GM21447 (cell line): ENCODE measurements around the gene SCO1.
"Not testable (repeated sequence)": the region's sequence is repeated elsewhere in the genome, so short reads cannot be mapped to it uniquely, and the experiment has no call there.

Experiments used
- ATAC-seq: cut with Tn5 transposase; IDR thresholded peaks from one replicate; pipeline ENCODE4 v1.9.1; 2021; ENCODE audit not compliant: unreplicated experiment

Gene SCO1

DNA sequence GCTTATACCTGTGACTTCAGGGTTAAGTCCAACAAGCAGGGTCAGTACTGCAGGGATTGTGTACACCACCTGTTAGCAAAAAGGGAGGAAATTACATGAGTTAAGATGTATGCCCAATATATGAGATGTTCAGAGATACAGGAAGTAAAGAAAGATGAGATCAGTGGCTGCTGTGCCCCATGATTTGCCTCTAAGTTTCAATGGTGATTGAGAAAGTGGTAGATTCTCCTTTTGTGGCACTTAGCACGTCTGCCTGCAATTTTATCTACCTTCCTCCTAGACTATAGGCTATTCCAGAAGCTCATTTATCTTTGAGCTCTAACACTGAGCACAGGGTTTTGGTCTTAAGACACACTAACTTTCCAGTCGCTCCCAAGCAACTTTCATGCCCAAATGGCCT, 28.9 kb upstream of the SCO1 start:
- no peak for ATAC-seq

DNA sequence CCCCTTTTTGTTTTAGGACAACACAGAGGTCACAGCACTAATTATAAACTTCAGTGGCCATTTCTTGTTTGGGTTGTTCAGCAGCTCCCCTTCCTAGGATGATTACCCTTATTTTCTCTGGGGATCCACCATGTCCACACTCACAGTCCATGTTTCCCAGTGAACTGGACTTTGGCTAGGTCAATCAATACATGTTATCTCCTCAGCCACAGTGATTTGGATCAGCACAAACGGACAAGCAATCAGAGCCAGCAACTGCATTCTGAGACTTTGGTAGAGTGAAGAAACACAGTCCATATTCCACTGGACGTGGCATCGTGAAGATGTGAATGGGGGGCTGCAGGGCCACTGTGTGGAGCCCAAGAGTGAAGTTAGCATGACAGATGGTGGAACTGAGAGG, 27.9 kb upstream of the SCO1 start:
- ATAC-seq: no peak

DNA sequence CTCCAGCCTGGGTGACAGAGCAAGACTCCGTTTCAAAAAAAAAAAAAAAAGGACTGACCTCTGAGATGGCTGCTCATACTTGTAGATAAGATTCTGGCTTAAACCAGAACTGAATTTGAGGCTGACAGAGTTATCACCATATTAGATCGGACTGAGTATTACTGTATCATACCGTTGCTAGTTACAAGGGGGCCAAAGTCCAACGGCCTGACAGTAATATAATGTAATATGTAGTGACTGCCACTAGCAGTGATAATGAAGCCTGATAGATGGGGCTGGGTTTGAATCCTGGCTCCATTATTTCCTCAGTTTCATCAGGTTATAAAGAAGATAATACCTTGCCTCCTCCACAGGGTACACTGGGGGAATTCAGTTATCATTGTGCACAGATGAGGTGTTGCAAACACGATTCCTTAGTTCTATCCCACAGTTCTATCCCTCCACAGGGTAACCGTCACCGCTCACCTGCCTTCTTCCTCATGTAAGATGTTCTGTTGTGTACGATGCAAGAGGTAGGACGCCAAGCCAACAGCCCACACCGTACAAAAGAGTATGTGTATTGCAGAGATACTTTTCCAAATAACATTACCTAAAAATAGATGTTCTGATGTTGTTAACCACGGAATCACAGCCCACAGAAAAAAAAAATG, 27.3 kb upstream of the SCO1 start:
- no peak for ATAC-seq

DNA sequence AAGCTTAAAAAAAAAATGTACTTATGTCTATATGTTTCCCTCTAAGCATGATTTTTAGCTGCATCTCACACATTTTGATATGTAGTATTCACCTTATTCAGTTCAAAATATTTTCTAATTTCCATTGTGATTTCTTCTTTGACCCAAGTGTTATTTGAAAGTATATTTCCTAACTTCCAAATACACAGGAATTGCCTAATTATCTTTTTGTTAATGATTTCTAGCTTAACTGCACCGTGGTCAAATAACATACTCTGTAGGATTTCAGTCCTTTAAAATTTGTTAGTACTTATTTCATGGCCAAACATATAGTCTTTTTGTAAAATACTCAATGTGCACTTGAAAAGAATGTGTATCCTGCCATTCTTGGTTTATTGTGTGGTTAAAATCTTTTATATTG, 21.2 kb upstream of the SCO1 start:
- ATAC-seq: no peak

DNA sequence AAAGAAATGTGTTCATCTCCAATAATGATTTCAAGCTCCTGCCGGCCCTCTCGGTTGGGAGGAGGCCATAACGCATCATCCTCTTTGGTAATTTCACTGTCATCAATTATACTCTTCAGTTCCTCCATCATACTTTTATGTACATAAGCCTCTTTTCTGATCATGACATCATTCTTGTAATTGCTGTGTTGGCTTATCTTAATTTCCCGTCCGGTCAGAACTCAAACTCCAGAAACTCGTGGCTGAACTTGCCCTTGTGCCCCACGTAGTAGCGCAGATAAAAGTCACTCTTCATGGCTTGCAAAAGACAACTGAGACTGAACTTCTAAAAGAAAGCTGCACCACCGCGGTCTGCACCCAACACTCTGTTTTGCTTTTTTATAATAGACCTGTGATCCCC, 18.9 kb upstream of the SCO1 start:
- no peak for ATAC-seq

DNA sequence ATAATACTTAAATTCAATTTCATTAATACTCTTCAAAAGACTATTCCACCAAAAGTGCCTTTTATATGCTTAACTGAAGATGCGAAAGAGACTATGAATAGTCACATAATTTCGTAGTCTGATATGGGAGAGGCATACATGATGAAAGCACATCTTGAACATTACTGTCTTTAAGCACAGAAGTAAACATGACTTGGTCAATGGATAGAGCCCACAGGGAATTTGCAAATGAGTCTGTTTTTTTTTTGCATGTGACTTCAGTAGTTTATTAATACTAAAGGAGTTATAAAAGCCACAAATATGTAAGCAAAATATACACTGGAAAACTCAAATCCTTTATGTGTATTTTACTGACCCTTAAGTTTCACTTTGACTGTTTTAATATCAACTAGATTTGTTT, 16.0 kb upstream of the SCO1 start:
- ATAC-seq: no peak

DNA sequence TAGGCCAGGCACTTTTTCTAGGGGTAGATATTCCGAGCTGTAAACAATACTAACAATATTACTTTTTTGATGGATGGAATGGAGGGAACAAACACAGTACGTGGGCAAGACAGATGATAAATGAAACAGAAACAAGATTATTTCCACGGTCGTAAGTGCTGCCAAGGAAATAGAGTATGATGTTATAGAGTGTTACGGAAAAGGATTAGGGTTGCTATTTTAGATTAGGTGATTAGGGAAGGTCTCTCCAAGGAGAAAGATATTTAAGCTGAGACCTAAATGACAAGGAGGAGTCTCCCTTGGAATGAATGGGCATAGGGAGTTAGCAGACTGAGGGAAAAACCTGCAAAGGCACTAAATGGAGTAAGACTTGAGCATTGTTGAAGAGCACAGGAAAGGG, 8.4 kb upstream of the SCO1 start:
- no peak for ATAC-seq

DNA sequence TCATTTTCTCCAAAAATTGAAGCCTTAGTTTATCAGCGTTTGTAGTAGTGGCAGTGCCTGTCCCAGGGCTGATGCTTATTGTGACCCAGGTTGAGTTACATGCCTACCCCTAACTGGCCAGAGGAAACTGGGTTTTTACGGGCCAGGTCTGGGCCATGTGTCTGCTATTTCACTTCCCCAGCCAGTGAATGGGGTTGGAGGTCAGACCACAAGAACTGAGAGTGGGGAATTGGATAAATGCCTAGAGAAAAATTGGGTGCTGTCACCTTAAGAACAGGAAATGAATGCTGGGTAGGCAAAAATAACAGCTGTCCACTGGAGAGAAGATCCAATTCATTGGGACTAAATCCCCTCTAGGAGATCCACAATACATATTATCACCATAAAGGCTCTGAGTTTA, 5.2 kb upstream of the SCO1 start:
- no peak for ATAC-seq

DNA sequence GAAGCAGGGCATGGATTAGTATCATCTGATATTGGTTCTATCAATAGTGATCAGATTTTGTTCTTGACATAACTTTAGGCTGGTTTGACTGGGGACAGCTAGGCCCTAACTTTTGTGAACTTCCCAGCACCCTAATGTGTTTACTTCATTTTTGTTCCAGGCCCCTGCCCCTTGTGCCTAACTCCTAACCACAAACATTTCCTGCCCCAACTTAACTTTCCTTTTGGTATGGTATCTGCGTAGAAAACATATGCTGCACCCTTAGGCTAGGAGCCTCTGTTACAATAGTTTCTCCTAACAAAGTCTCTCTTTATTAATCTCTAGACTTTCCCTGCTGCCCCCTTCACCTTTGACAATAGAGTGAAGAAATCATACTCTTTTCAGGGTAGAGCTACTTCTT, 2.5 kb upstream of the SCO1 start:
- no peak for ATAC-seq

DNA sequence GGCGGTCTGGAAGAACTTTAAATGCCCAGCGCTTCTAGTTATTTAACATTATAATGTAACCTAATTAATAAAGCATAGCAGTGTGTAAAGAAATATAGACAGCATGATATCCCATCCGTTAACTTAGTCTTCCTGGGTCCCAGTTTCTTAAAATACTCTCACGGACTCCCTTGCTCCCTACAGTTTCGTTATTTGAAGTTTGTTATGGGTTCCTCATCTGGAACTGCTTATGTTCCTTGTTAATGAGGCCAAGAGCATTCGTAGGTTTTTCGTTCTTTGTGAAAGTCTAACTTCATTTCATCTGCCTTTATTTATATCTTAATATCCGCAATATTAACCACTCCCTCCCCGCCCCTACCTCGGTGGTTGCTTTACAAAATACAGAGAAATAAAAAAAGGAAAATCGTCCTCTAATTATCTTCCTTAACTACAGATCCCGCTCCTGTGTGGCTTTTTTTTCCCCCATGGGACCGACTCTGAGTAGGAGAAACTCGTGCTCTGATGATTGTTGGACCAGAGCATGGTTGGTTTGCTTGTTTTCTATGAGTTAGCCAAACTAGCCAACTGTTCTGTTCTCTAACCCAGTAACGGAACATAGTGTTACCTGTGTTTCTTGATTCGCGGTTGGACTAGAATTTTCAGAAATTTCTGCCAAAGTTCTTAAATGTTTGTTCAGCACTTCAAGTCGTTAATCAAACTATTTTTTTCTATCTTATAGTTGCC, 924 bp upstream of the SCO1 start:
- ATAC-seq: no peak

DNA sequence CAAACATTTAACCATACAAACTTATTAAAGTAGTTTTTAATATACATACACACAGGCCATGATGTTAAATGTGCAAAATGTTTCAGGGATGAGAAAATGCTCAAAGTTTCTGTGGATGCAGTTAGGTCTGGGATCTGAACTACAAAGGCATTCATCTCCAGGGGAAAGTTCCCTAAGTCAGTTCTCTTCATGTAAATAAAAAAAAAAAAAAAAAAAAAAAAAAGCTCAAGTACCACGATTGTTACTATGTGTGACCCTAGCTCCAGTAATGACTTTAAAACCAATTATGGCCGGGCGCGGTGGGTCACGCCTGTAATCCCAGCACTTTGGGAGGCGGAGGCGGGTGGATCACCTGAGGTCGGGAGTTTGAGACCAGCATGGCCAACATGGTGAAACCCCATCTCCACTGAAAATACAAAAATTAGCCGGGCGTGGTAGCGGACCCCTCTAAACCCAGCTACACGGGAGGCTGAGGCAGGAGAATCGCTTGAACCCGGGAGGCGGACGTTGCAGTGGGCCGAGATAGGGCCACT, 1.4 kb downstream of the SCO1 start:
- ATAC-seq: not testable (repeated sequence)

DNA sequence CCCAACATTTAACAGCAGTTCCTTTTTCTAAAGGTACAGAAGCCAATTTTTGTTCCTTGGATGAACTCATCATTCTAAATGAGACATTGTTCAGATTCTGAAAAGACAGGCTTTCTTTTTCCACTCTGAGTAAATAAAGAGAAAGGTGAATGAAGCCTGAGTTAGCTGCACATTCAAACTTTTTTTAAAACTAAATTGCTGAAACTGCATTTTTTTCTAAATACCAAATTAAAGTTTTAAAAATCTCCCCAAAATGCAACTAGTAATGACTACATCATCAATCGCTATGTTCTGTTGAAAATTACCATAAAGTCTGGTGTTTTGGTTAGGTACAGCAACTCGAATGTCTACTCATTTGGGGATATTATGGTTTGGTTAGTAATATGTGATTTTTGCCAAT, 9.8 kb downstream of the SCO1 start:
- ATAC-seq: no peak

DNA sequence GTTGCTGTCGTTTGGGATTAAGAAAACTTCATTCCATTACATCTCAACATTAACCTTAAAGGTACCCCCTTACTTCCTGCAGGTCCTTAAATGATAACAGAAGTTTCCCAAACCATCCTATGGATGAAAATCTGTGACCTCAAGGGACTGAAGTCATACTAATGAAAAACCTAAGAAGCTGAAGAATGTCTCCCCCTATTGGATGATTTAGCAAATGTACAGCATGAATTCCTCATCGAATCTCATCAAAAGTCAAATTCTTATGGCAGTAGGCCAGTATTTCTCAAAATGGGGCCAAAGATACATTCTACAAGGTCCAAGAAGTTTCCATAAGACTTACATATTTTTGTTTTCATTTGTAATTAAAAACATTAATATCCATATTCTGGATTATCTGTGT, 13.5 kb downstream of the SCO1 start:
- no peak for ATAC-seq

DNA sequence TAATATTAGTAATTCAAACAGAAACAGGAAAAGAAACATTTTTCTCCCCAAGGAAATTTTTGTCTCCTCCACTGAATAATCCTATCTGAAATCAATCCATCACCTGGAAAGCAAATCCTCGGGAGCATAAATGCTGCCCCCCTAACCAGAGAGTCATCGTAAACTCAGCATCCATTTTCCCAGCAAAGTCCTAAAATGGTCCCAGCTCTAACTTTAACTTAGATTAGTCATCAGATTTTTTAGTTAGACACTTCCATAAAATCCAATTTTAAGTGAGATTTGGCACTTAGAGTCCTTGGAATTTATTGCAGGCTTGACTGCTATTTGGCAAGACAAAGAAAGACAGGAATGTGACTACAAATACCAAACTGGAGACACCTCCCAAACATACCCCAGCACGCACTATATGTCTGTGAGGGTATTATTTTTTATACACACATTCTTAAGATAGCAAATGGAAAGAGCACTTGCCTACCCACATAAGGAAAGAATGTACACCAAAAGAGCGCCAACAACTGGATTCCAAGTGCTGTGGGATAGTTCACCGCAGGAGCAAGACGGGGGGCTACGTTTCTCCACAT, 15.4 kb downstream of the SCO1 start:
- no peak for ATAC-seq

DNA sequence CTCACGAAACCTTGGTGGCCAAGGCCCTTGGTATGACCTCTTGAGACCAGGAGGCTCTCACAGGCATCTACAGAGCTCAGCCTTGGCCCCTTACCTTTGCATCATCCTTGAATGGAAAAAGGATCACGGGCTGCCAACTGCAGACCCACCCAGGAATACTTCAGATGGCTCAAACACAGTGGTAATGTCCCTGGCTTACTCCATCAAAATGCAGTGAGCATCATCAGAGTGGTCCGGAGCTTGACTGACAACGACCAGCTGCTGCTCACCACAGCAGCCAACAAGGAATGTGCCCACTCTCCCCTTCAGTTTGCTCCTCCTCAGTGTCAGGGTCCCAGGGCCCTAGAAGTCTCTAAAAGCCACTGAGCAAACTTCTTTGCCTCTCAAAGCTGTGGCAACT, 22.6 kb downstream of the SCO1 start:
- ATAC-seq: no peak

DNA sequence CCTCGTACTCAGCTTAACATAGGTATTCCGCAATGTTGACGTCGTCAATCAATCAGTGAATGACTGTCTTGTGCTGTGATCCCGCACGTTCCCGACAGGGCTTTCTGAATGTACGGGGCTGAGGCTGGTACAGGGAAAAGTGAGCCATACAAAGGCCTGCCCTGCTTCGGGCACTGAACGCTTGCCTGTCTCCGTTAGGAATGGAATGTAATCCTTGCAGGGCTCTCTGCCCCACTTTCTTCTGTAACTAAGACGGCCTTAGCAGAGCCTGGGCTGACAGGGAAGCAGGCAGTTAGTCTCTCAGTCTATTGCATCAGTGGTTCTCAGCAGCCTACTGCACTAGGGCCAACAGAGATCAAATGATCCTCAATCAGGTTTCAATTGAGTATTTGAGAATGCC, 24.0 kb downstream of the SCO1 start:
- ATAC-seq: no peak

DNA sequence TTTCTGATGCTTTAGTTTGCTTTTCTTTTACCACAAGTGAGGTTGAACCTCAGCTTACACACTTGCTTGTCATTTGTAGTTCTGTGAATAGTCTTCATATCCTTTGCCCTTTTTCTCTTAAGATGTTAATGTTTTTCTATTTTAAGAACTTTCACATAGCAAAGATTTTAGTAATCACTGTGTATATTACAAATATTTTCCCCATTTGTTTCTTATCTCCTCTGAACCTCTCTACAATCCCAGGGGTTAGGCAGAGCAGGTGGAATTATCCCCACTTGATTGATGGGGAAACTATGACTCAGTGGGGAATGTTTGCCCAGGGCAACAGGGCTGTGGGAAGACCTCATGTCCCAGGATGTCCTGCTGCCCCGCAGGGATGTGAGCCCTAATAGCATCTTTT, 28.6 kb downstream of the SCO1 start:
- no peak for ATAC-seq

DNA sequence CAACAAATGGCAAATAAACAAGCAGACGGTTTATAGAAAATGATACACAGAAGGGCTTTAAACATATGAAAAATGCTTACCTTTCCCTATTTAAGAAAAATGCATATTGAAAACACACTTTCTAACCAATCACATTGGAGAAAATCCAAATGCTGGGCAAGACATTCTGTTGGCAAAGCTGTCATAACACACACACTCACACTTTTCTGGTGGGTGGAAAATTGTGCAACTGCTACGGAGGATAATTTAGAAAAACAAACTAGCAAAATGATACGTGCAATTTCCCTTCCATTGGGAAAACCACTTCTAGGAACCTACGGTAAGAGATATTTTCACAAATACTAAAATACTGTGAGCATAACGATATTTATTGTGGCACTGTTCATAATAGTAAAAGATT, 30.4 kb downstream of the SCO1 start:
- no peak for ATAC-seq

DNA sequence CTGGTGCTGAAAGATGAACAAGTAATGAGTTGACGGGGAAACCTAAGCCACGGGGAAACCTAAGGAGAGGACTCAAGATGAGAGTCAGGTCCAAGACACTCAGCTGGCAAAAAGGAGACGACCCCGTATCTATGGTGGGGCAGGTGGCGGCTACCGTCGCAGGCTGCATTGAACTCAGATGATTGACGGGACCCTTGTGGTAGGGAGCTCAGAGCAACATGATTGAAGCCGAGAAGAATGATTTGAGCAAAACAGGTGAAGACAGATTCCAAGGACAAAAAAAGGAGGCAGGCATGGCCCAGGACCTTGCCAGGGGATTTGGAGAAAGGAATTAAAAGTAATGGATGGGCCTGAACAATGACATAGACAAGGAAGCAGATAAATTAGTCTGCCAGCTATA, 32.8 kb downstream of the SCO1 start:
- no peak for ATAC-seq

DNA sequence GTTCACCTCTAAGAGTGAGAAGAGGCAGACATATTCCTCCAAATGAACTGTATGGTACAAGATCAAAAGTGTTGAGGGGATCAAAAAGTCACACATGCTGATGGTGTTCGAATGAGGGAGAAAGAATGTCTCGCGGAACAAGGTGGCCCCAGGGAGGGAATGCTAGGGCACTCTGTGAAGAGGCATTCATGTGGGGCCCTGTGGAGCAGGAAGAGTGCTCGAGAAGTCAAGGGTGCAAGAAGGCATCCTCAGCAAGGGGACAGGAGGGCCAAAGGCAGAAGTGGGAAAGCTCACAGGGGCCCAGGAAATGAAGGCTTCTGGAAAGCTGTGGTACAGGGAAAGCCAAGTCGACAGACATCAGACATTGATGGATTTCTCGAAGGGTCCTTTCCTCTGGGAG, 34.1 kb downstream of the SCO1 start:
- ATAC-seq: no peak

DNA sequence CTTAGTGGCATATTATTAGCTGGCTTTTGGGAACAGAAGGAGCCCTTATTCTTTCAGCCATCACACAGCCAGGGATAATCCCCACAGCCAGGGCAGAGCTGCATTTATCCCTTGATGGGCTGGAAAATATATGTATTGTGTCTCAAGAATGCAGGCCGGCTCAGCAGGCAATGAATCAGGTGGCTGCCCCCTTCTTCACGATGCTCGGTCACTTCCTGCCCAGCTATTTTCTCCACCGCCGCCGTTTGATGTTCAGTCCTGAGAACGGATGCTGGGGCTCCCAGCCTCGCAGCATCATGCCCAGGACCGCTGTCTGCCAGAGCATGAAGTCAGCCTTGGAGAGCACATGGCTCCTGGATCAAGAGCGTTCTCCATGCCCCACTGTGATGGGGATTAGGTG, 35.9 kb downstream of the SCO1 start:
- no peak for ATAC-seq

DNA sequence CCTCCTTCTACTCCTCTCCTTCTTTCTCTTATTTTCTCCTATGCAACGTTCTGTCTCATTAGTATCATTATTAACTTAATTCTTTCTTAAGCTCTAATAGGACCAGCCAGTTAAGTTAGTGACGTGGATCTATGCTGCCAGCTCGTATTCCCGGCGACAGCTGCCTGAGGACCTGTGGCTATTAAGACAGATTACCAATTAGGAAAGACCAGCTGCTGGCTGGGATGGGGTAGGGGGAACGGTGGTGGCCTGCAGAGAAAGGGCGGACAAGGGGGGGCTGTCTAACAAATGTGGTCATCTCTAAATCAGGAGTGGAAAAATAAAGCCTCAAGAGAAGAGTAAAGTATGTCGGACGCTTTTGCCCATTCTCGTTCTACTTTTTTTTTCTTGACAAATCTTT, 39.5 kb downstream of the SCO1 start:
- no peak for ATAC-seq
